ENCODE data around the gene CD74.

Gene CD74

GRCh38 chr5:150397782-150398721 lies 14.7 kb downstream of the CD74 start:
- in situ Hi-C loops (cut with MboI; ENCODE audit: low sequenced_read_pairs) = no loop called here

DNA sequence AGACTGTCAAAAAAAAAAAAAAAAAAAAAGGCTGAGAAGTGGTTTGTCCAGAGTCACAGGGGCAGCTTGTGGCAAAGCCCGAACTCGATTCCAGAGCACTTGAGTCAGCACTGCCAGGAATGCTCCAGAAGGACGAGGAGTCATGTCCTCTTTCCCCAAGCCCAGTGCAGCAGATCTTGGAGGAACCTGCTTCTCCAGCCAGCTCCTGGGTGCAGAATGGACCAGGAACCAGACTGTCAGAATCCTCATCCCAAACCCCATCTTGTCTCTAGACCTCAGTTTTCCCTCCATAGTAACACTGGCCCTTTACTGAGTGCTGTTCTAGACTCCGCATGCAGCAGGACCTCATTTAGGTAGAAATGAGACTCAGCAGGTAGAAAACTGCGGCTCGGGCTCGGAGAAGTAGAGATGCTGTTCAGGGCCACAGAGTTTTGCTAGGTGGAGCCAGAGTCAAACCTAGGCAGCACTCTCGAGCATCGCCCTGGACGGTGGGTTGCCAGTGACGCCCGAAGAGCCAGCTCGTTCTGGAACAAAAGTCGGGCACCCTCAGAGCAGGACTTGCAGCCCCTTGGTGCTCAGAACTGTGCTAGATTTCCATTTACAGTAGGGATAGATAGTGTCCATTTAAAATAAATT lies 15.4 kb downstream of the CD74 start:
- in situ Hi-C loops (cut with MboI; ENCODE audit: low sequenced_read_pairs) = no loop called here

- in situ Hi-C loops (cut with MboI; ENCODE audit: low sequenced_read_pairs) = no loop called here
Observed at GRCh38 chr5:150396267-150396666, 16.4 kb downstream of the CD74 start.

DNA sequence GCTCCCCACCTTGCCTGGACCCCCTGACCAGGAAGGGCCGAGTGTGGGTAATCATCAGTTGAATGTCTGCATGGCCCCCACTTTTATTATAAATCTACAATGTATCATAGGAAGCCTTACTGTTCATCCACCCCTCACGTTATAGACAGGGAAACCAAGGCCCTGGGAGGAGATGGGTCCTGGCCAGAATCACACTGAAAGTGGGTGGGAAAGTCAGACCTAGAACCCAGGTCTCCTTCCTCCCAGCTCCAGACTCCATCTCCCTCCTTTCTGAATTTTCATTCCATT lies 17.1 kb downstream of the CD74 start:
- in situ Hi-C loops (cut with MboI; ENCODE audit: low sequenced_read_pairs) = no loop called here

GRCh38 chr5:150394912-150395687 lies 17.6 kb downstream of the CD74 start:
- in situ Hi-C loops (cut with MboI; ENCODE audit: low sequenced_read_pairs) = no loop called here

GRCh38 chr5:150394131-150394530 lies 18.6 kb downstream of the CD74 start:
- in situ Hi-C loops (cut with MboI; ENCODE audit: low sequenced_read_pairs) = no loop called here

DNA sequence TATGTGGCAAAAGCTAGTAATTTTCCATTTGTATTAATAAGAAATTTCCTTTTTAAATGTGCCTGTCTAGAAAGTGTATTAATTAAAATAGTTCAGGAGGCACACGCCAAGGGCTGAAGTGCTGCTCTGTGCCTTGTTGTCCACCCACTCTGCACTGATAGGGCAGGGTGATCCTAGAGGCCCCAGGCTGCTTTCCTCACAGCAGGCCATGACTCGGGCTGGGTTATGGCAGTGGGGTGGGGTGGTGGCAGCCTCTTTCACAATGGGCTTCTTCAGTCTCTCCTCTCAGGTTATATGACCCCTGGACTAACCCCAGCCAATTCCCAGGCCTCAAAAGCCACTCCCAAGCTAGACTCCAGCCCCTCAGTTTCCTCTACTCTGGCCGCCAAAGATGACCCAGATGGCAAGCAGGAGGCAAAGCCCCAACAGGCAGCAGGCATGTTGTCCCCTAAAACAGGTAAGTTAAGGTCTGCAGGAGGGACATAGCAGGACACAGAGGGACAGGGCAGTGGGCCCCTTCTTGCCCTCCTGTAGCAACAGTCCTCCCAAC lies 19.5 kb downstream of the CD74 start:
- in situ Hi-C loops (cut with MboI; ENCODE audit: low sequenced_read_pairs) = no loop called here

DNA sequence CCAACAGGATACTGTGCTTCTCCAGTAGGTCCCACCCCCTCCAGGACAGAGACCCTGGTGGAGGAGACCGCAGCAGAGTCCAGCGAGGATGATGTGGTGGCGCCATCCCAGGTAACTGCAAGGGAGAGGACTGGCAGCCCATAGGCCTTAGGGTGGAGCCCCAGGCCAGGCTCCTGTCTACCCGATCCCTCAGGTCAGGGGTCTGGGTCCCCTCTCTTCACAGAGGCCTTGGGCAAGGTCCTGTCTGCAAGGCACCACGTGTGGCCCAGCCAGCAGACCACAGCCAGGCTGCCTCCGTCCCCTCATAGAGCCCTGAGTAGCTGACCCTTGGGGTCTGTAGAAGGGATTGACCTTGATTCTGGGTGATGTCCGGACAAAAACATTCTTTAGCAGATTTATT lies 20.0 kb downstream of the CD74 start:
- in situ Hi-C loops (cut with MboI; ENCODE audit: low sequenced_read_pairs) = no loop called here

DNA sequence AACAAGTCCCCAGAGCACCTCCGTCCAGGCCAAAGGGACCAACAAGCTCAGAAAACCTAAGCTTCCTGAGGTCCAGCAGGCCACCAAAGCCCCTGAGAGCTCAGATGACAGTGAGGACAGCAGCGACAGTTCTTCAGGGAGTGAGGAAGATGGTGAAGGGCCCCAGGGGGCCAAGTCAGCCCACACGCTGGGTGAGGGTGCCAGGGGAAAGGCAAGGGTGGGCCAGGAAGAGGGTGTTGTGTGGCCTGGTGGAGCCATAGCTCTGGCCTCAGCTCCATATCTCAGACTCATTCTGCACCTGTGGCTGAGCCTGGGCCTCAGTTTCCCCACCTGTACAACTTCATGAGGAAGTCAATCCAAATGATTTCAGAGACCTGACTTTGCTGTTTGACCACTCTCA lies 20.7 kb downstream of the CD74 start:
- in situ Hi-C loops (cut with MboI; ENCODE audit: low sequenced_read_pairs) = no loop called here

DNA sequence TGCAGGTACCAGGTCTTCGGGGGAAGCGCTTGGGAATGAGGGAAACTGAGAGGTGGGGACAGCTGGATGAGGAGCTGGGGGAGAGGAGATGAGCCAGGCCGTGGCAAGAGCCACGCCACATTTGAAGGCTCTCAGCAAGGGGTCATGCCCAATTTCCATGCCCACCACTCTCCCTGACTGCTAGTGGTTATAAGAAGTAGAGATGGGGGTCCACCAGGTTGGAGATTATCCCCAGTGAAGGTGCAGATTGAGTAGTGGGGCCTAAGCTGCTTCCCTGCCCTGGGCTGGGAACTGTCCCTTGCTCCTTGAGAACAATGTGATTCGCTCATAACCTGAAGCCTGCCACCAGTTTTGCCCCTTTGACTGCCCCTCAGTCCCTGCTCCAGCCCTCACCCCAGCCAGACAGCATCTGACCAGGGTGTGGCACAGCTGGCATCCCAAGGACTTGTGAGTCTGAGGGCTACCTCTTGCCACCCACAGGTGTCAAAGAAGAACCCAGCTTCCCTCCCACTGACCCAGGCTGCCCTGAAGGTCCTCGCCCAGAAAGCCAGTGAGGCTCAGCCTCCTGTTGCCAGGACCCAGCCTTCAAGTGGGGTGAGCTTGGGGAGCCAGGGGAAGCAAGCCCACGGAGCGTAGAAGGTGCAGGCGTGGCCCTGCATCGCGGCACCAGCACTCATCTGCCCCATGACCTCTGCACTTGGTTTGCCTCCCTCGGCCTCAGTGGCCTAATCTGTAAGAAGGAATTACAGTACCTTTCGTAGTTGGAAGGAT lies 21.5 kb downstream of the CD74 start:
- in situ Hi-C loops (cut with MboI; ENCODE audit: low sequenced_read_pairs) = no loop called here

DNA sequence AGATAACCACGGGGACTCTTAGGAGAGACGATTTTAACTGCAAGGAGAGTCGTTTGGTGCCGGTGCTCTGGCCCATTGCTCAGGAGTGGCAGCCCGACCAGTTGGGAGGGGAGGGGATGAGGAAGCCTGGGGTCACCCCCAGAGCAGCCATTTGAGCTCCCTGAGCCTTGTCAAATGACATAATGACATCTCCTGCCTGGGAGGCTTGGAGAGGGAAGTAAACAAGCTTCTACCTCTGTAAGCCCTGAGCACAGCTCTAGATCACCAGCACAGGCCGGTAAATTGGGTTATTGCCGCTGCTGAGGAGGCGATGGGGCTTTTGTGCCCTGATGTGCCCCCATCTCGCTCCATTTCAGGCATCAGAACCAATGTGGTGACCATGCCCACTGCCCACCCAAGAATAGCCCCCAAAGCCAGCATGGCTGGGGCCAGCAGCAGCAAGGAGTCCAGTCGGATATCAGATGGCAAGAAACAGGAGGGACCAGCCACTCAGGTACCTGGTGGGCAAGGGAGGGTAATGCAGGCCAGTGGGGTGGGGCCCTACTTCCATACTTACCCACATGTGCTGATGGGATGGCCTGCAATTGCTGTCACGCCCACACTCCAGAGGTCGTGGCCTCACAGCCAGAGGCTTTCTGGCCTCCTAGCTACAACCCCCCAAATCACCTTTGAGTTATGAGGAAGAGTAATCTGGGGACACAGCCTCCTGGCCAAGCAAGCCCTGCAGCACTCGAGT lies 23.0 kb downstream of the CD74 start:
- in situ Hi-C loops (cut with MboI; ENCODE audit: low sequenced_read_pairs) = no loop called here

DNA sequence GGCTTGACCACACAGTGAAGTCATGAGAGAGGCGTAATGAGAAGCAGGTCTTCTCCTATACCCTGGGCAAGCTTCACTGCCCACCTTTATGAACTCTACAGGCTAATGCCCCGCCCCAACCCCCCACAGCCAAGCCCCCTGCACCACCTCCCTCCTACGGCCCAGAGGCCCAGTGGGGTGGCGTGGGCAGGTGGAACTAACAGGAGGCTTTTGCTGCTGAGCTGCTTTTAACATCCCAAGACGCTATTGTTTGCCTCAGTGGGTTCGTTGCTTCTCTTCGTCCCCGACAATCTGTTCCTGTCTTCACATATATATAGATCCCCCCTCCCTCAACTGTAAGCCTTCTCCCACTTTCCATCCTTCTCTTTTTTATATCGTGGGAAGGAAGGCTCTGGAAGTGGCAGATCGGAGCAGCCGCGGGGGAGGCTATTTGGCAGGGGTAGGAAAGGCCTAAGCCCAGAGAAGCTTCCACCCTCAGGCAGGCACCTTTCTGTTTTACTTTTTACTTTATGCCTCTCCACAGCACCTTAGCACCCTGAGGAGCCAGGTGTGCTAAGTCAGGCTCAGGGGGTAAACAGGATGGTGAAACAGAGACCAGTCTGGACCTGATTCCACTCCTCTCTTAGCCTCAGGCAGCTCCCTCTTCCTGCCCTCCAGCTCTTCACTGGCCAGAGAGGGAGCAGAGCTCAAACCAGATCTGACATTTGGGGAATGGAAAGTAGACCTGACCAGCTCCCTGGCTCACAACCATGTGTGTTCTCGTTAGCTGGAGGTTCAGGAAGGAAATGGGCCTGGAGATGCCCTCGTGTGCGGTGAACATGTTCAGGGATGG lies 26.5 kb downstream of the CD74 start:
- in situ Hi-C loops (cut with MboI; ENCODE audit: low sequenced_read_pairs) = no loop called here

DNA sequence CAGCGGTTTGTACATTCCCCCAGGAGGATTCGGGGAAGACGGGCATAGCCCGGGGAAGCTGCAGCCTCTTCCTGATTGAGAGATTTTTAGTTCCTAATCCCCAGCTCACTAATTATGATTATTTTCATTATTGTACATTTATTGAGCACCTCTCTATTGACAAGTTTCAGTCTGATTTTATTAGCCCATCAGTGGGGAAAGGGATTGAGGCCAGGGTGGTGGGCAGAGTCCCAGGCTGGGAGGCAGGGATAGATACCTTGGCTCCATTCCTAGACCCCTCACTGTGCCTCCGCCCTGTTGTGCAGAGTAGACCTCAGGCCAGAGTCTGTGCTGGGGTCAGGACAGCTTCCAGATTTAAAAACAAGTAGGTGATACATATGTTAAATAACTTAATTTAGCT lies 28.0 kb downstream of the CD74 start:
- in situ Hi-C loops (cut with MboI; ENCODE audit: low sequenced_read_pairs) = no loop called here

DNA sequence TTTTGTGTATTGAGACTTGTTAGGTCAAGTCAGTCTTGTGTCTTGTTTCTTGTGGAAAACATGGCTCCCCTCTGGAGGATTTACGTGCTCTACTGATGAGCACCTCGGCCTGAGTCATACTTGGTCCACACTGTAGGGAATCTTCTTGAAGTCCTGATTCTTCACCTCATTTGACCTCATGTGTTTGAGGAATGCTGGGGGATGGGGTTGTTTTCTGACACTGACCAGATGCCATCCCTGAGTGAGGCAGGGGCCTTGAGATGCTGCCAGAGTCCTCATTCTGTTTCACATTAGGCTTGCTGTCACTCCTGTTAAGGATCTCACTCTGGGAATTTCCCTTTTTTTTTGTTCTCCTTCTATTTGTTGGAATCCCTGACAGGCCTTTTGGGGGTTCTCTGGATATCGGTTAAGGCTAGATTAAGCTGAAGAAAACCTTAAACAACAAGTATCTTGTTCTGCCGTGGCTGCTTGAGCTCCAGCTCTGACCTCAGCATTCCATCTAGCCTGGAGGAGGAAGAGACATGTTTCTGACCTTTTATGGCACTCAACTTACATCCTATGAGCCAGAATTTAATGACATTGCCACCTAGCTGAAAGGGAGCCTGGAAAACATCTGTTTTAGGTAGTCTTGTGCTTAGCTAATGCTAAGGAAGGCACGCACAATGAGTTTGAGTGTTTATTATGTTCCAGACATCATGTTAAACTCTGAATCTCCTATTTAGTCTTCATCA lies 34.6 kb downstream of the CD74 start:
- in situ Hi-C loops (cut with MboI; ENCODE audit: low sequenced_read_pairs) = no loop called here

DNA sequence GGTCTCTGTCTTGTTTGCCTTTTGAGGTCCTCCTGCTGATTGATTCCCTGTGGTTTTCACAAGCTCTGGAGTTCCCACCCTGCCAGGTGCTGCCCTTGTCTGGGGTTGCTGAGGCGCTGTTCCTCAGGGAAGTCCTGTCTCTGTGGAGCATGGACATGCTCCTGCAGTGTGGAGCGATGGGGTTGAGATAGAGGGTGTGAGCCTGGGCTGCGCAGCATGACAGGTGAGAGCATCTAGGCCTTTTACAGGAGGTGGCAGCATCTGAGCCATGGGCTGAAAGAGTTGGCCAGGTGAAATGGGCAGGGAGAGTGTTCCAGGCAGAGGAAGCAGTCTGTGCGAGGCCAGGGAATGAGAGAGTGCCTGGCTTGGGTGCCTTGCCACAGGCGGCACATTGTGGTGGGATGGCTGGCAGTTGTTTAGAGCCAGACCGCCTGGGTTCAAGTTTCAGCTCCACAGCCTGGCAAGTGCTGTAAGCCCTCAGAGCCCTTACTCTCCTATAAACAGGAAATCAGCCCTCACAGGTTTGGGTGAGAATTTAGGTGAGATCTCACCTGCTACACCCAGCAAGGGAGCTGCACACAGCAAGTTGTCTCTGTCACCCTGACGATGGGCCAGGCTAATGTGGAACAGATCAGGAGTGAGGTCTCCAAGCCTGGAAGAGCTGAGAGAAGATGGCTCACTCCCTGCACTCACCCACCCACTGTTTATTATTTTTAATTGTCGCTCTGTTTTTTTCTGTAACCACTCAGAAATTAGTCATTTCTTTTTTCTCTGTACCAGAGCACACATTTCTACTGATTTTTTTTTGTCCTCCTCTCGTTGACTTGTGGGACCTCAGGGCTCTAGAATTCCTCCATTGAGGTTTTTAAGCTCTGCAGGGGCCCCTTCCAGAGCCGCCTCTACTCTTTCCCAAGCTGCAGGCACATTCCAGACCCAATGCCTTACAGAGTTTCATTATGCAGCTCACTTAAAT lies 35.6 kb downstream of the CD74 start:
- in situ Hi-C loops (cut with MboI; ENCODE audit: low sequenced_read_pairs) = no loop called here

GRCh38 chr5:150374651-150375050 lies 38.1 kb downstream of the CD74 start:
- in situ Hi-C loops (cut with MboI; ENCODE audit: low sequenced_read_pairs) = no loop called here

- in situ Hi-C loops (cut with MboI; ENCODE audit: low sequenced_read_pairs) = no loop called here
Observed at GRCh38 chr5:150372639-150373038, 40.1 kb downstream of the CD74 start.
